GM19351 (cell line): ENCODE results near the gene HPS6.

Experiments used
- ATAC-seq: cut with Tn5 transposase; IDR thresholded peaks from one replicate; pipeline ENCODE4 v1.9.1; 2021; ENCODE audit warnings: mild to moderate bottlenecking, moderate library complexity; ENCODE audit not compliant: unreplicated experiment

The HPS6 gene

GRCh38 chr10:102115775-102116174, 50.6 kb downstream of the HPS6 start:
- ATAC-seq = no peak

- ATAC-seq = no peak
Observed at GRCh38 chr10:102116656-102117055, 51.5 kb downstream of the HPS6 start.
